Measurements from ENCODE around the gene YBX2.
A peak's percentile ranks its signal among the peaks of the same experiment; 100 is the strongest.
"Not testable (repeated sequence)": the region's sequence is repeated elsewhere in the genome, so short reads cannot be mapped to it uniquely, and the experiment has no call there.

The YBX2 gene

DNA sequence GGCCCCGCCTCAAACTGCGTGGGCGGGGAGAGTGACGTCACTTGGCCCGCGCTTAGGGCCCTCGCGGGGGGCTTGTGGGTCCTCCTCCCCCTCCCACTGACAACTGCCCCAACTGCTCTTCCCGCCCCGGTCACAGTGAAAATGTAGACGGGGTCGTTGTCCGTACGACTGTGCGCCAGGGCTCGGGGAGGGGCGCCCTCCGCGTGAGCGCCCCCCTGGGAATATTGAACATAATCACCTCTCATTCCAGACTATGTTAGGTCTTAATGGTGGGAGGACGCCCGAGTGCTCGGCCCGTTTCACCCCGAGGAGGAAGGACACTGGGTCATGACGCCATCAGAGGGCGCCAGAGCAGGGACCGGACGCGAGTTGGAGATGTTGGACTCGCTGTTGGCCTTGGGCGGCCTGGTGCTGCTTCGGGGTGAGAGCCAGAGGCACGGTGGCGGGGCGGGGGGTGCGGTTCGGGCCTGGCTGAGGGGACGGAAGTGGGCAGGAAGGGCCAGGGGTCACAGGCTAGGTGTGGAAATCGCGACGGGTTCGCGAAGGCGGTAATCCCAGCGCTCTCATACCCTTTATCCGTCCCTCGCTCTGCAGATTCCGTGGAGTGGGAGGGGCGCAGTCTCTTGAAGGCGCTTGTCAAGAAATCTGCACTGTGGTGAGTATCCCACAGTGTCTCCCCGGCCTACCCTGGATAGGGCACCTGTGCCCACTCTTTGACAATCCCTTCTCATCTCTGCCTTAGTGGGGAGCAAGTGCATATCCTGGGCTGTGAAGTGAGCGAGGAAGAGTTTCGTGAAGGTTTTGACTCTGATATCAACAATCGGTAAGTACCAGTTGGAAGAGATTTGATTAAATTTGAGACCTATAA lies 42.0 kb downstream of the YBX2 start, which contains the start of gene ELP5:
Gene ELP5, plus strand, starts transcription at position 40 of the 868 bp plus-strand sequence. Its CDS starts 336 bp downstream, at position 376.
- Histone ChIP-seq H3K36me3 (ENCODE audit: control insufficient read depth, insufficient read depth, low read length) (peaks cover 37% of the 10 kb centered on the region), H3K9ac (ENCODE audit: low read depth, low read length) (peak within 1 kb of the TSS; percentile 89), H3K4me1 (ENCODE audit: control insufficient read depth, insufficient read depth, low read length) (peaks cover 15% of the 10 kb centered on the region), H3K9me3 (ENCODE audit: control insufficient read depth, insufficient read depth, low read length) (no peaks in the 10 kb centered on the region), H3K27ac (ENCODE audit: low read depth, low read length) (peak within 1 kb of the TSS; percentile 99), H3K4me3 (ENCODE audit: low read depth, low read length) (peak within 1 kb of the TSS; percentile 83), H3K27me3 (ENCODE audit: control insufficient read depth, insufficient read depth, low read length) (no peaks in the 10 kb centered on the region)

DNA sequence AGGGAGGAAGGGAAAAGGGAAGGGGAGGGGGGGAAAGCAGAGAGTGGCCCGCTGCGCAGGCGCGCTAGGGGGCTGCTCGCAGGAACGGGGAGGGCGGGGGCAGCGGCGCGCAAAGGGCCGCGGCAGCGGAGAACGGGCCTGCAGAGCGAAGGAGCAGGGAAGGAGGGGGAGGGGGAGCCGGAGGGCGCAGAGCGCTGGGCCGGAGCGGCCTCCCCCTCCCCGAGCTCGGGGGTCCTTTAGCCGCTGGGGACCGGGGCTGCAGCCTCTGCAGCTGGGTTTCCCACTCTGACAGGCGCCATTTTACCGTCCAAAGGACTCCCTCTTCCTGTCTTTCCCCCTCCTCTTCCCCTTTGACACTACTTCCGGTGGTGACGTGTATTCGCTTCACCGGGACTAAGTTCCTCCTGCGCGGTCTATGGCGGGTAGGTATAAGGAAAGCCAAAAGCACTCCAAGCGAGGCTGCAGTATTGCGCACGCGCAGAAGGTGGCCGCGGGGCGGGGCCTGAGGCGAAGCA lies 42.7 kb downstream of the YBX2 start, which contains the start of gene CTDNEP1:
Gene CTDNEP1, minus strand, starts transcription at position 74 of the 515 bp plus-strand sequence. CDS start 438 bp downstream, outside the sequence.
- Histone ChIP-seq H3K36me3 (ENCODE audit: control insufficient read depth, insufficient read depth, low read length) (peaks cover 35% of the 10 kb centered on the region), H3K27ac (ENCODE audit: low read depth, low read length) (peak within 1 kb of the TSS; percentile 99), H3K27me3 (ENCODE audit: control insufficient read depth, insufficient read depth, low read length) (no peaks in the 10 kb centered on the region), H3K4me3 (ENCODE audit: low read depth, low read length) (peak within 1 kb of the TSS; percentile 83), H3K9ac (ENCODE audit: low read depth, low read length) (peak within 1 kb of the TSS; percentile 89), H3K4me1 (ENCODE audit: control insufficient read depth, insufficient read depth, low read length) (peaks cover 15% of the 10 kb centered on the region), H3K9me3 (ENCODE audit: control insufficient read depth, insufficient read depth, low read length) (no peaks in the 10 kb centered on the region)

DNA sequence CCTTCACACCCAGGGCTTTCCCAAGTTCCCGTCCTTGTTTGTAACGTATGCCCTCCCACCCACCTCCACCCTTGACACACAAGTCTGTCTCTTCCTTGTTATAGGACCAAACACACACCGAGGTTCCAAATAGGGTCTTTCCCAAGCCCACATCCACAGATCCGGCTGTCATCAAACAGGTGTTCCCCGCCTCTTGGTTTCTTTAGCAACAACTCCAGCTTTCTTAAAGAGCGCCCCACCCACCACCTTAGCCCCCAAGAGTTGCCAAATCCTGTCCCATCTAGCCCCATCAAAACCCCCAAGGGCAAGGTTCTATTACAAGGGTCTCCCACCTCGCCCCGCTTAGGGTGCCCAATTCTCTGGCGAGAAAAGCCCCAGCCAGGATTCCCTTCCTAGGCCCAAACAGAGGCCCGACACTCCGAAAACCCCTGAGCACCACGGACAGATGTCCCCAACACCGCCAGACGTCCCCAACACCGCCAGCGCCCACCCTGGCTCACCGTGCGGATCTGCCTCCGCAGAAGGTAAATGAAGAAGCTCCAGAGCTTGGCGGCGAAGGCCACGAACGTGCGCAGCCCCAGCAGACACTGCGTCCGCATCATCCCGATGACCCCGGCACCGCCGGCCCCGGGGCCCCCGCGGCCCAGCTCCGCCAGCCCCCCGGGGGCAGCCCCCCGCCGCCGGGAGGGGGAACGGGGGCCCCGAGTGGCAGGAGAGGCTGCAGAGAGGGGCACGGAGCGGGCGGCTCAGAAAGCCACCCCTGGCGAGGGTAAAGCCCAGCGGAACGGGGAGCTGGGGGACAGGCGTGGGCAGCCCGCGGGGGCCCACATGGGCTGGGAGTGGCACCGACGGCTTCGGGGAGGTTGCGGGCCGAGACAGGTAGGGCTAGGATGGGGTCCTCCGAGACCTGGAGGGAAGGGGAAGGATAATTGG lies 43.5 kb downstream of the YBX2 start:
- Histone ChIP-seq H3K9ac (ENCODE audit: low read depth, low read length) (peak overlapping the region; percentile 58), H3K27me3 (ENCODE audit: control insufficient read depth, insufficient read depth, low read length) (no peaks in the 10 kb centered on the region), H3K4me1 (ENCODE audit: control insufficient read depth, insufficient read depth, low read length) (peaks cover 15% of the 10 kb centered on the region), H3K36me3 (ENCODE audit: control insufficient read depth, insufficient read depth, low read length) (peaks cover 35% of the 10 kb centered on the region), H3K9me3 (ENCODE audit: control insufficient read depth, insufficient read depth, low read length) (no peaks in the 10 kb centered on the region), H3K4me3 (ENCODE audit: low read depth, low read length) (peak overlapping the region; percentile 83), H3K27ac (ENCODE audit: low read depth, low read length) (peak overlapping the region; percentile 99)

GRCh38 chr17:7249830-7250229 lies 44.6 kb downstream of the YBX2 start:
- Histone ChIP-seq H3K27me3 (ENCODE audit: control insufficient read depth, insufficient read depth, low read length) (no peaks in the 10 kb centered on the region), H3K9ac (ENCODE audit: low read depth, low read length) (no peak overlapping the region), H3K27ac (ENCODE audit: low read depth, low read length) (no peak overlapping the region), H3K36me3 (ENCODE audit: control insufficient read depth, insufficient read depth, low read length) (peaks cover 32% of the 10 kb centered on the region), H3K4me1 (ENCODE audit: control insufficient read depth, insufficient read depth, low read length) (peaks cover 15% of the 10 kb centered on the region), H3K9me3 (ENCODE audit: control insufficient read depth, insufficient read depth, low read length) (no peaks in the 10 kb centered on the region), H3K4me3 (ENCODE audit: low read depth, low read length) (peak overlapping the region; percentile 83)

- Histone ChIP-seq H3K27me3 (ENCODE audit: control insufficient read depth, insufficient read depth, low read length) (no peaks in the 10 kb centered on the region), H3K9ac (ENCODE audit: low read depth, low read length) (no peak overlapping the region), H3K9me3 (ENCODE audit: control insufficient read depth, insufficient read depth, low read length) (no peaks in the 10 kb centered on the region), H3K27ac (ENCODE audit: low read depth, low read length) (no peak overlapping the region), H3K36me3 (ENCODE audit: control insufficient read depth, insufficient read depth, low read length) (peaks cover 32% of the 10 kb centered on the region), H3K4me3 (ENCODE audit: low read depth, low read length) (no peak overlapping the region), H3K4me1 (ENCODE audit: control insufficient read depth, insufficient read depth, low read length) (peaks cover 15% of the 10 kb centered on the region)
These were observed 45.2 kb downstream of the YBX2 start for GRCh38 chr17:7249214-7249613.

GRCh38 chr17:7248796-7249195 lies 45.6 kb downstream of the YBX2 start:
- no peaks in the 10 kb centered on the region for H3K27me3 ChIP-seq (ENCODE audit: control insufficient read depth, insufficient read depth, low read length)
- H3K4me1 ChIP-seq (ENCODE audit: control insufficient read depth, insufficient read depth, low read length): peaks cover 15% of the 10 kb centered on the region
- H3K4me3 ChIP-seq (ENCODE audit: low read depth, low read length): no peak overlapping the region
- H3K9me3 ChIP-seq (ENCODE audit: control insufficient read depth, insufficient read depth, low read length): no peaks in the 10 kb centered on the region
- H3K27ac ChIP-seq (ENCODE audit: low read depth, low read length): no peak overlapping the region
- no peak overlapping the region for H3K9ac ChIP-seq (ENCODE audit: low read depth, low read length)
- H3K36me3 ChIP-seq (ENCODE audit: control insufficient read depth, insufficient read depth, low read length): peaks cover 33% of the 10 kb centered on the region

DNA sequence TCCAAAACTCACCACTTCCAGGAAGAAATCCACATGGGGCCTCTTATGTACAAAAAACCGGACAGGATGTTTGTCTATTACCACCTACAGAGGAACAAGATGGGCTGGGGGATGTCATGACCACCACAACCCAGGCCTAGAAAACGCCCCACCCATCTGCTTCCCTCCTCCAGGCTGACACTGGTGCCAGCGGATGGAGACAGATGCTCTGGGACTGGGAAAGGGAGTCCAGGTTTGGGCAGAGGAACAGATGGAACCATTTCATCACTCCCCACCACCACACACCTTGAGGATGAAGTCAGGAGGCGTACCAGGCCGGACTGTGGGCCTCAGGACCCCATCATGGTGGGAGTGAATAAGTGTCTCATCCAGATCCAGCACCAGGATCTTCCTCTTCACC lies 47.7 kb downstream of the YBX2 start:
- H3K27me3 ChIP-seq (ENCODE audit: control insufficient read depth, insufficient read depth, low read length): no peaks in the 10 kb centered on the region
- no peak overlapping the region for H3K4me3 ChIP-seq (ENCODE audit: low read depth, low read length)
- H3K4me1 ChIP-seq (ENCODE audit: control insufficient read depth, insufficient read depth, low read length): peaks cover 12% of the 10 kb centered on the region
- H3K27ac ChIP-seq (ENCODE audit: low read depth, low read length): no peak overlapping the region
- peaks cover 31% of the 10 kb centered on the region for H3K36me3 ChIP-seq (ENCODE audit: control insufficient read depth, insufficient read depth, low read length)
- H3K9me3 ChIP-seq (ENCODE audit: control insufficient read depth, insufficient read depth, low read length): no peaks in the 10 kb centered on the region
- no peak overlapping the region for H3K9ac ChIP-seq (ENCODE audit: low read depth, low read length)

GRCh38 chr17:7243838-7244237 lies 50.6 kb downstream of the YBX2 start:
- not testable (repeated sequence) for H3K4me3 ChIP-seq (ENCODE audit: low read depth, low read length); H3K27ac ChIP-seq (ENCODE audit: low read depth, low read length); H3K9ac ChIP-seq (ENCODE audit: low read depth, low read length); H3K27me3 ChIP-seq (ENCODE audit: control insufficient read depth, insufficient read depth, low read length); H3K4me1 ChIP-seq (ENCODE audit: control insufficient read depth, insufficient read depth, low read length); H3K9me3 ChIP-seq (ENCODE audit: control insufficient read depth, insufficient read depth, low read length)
- H3K36me3 ChIP-seq (ENCODE audit: control insufficient read depth, insufficient read depth, low read length): peaks cover 42% of the 10 kb centered on the region

GRCh38 chr17:7243453-7243729 lies 51.0 kb downstream of the YBX2 start:
- Histone ChIP-seq H3K4me3 (ENCODE audit: low read depth, low read length) (peak overlapping the region; percentile 69), H3K9me3 (ENCODE audit: control insufficient read depth, insufficient read depth, low read length) (no peaks in the 10 kb centered on the region), H3K36me3 (ENCODE audit: control insufficient read depth, insufficient read depth, low read length) (peaks cover 42% of the 10 kb centered on the region), H3K27ac (ENCODE audit: low read depth, low read length) (peak overlapping the region; percentile 69), H3K4me1 (ENCODE audit: control insufficient read depth, insufficient read depth, low read length) (peaks cover 9% of the 10 kb centered on the region), H3K9ac (ENCODE audit: low read depth, low read length) (no peak overlapping the region; the same call in 1 of the 2 replicates), H3K27me3 (ENCODE audit: control insufficient read depth, insufficient read depth, low read length) (no peaks in the 10 kb centered on the region)

- H3K27me3 ChIP-seq (ENCODE audit: control insufficient read depth, insufficient read depth, low read length): no peaks in the 10 kb centered on the region
- H3K9ac ChIP-seq (ENCODE audit: low read depth, low read length): peak overlapping the region; percentile 68
- peaks cover 9% of the 10 kb centered on the region for H3K4me1 ChIP-seq (ENCODE audit: control insufficient read depth, insufficient read depth, low read length)
- H3K9me3 ChIP-seq (ENCODE audit: control insufficient read depth, insufficient read depth, low read length): no peaks in the 10 kb centered on the region
- H3K4me3 ChIP-seq (ENCODE audit: low read depth, low read length): peak overlapping the region; percentile 69
- peak overlapping the region; percentile 88 for H3K27ac ChIP-seq (ENCODE audit: low read depth, low read length)
- peaks cover 42% of the 10 kb centered on the region for H3K36me3 ChIP-seq (ENCODE audit: control insufficient read depth, insufficient read depth, low read length)
These were observed 51.6 kb downstream of the YBX2 start for GRCh38 chr17:7242717-7243452.
